HG03571 (cell line): ENCODE results near the gene RIMS1.
A peak's percentile ranks its signal among the peaks of the same experiment; 100 is the strongest.
"Not testable (repeated sequence)": the region's sequence is repeated elsewhere in the genome, so short reads cannot be mapped to it uniquely, and the experiment has no call there.

Experiments used
- ATAC-seq: cut with Tn5 transposase; IDR thresholded peaks from one replicate; pipeline ENCODE4 v1.9.1; 2021; ENCODE audit not compliant: unreplicated experiment

Gene RIMS1

GRCh38 chr6:72324591-72324990 lies 438.2 kb downstream of the RIMS1 start:
- no peak for ATAC-seq

- ATAC-seq: no peak
Observed at GRCh38 chr6:72328775-72329174, 442.4 kb downstream of the RIMS1 start.

GRCh38 chr6:72335203-72335602 lies 448.9 kb downstream of the RIMS1 start:
- not testable (repeated sequence) for ATAC-seq

GRCh38 chr6:72348926-72349325 lies 462.6 kb downstream of the RIMS1 start:
- no peak for ATAC-seq

GRCh38 chr6:72350296-72350881 lies 464.0 kb downstream of the RIMS1 start:
- no peak for ATAC-seq

GRCh38 chr6:72363844-72364740 lies 477.7 kb downstream of the RIMS1 start:
- ATAC-seq: no peak

GRCh38 chr6:72365773-72366172 lies 479.4 kb downstream of the RIMS1 start:
- no peak for ATAC-seq

GRCh38 chr6:72367439-72367838 lies 481.1 kb downstream of the RIMS1 start:
- ATAC-seq: no peak

GRCh38 chr6:72371473-72371872 lies 485.1 kb downstream of the RIMS1 start:
- no peak for ATAC-seq

GRCh38 chr6:72374172-72374571 lies 487.8 kb downstream of the RIMS1 start:
- no peak for ATAC-seq

GRCh38 chr6:72374857-72375256 lies 488.5 kb downstream of the RIMS1 start:
- ATAC-seq: no peak

- ATAC-seq: no peak
Observed at GRCh38 chr6:72376736-72377135, 490.4 kb downstream of the RIMS1 start.

GRCh38 chr6:72381076-72381475 lies 494.7 kb downstream of the RIMS1 start:
- no peak for ATAC-seq

- peak; percentile 96 for ATAC-seq
Observed at GRCh38 chr6:72382602-72383529, 496.5 kb downstream of the RIMS1 start.

- ATAC-seq: no peak
Observed at GRCh38 chr6:72386324-72386723, 500.0 kb downstream of the RIMS1 start.

GRCh38 chr6:72389698-72390097 lies 503.3 kb downstream of the RIMS1 start:
- ATAC-seq: no peak

GRCh38 chr6:72390548-72390947 lies 504.2 kb downstream of the RIMS1 start:
- ATAC-seq: no peak

- ATAC-seq: no peak
Observed at GRCh38 chr6:72401865-72402264, 515.5 kb downstream of the RIMS1 start.

- ATAC-seq: no peak
Observed at GRCh38 chr6:72403413-72403812, 517.1 kb downstream of the RIMS1 start.

GRCh38 chr6:72406517-72406916 lies 520.2 kb downstream of the RIMS1 start:
- no peak for ATAC-seq

GRCh38 chr6:72410769-72411168 lies 524.4 kb downstream of the RIMS1 start:
- ATAC-seq: no peak
